Endothelial cell of umbilical vein (primary cell): ENCODE data around the gene TRAPPC6A.

Experiments used
- CTCF ChIP-seq, 2 donors: IDR thresholded peaks; 1 replicate in 1 of 2; 2 replicates in 1 of 2; pipeline ENCODE4 v1.5.1; 2011; ENCODE audit warnings: low read length in 2 of 2, mild to moderate bottlenecking in 2 of 2, moderate library complexity in 2 of 2, control low read depth in 1 of 2, inconsistent platforms in 1 of 2, low read depth in 1 of 2; ENCODE audit not compliant: insufficient read depth in 1 of 2; ENCODE audit errors: extremely low read depth in 1 of 2
- EZH2 ChIP-seq: IDR thresholded peaks from 2 replicates; pipeline ENCODE4 v1.6.1; 2012; ENCODE audit warnings: borderline replicate concordance, low read depth, mild to moderate bottlenecking, moderate library complexity, low read length, inconsistent platforms; ENCODE audit not compliant: severe bottlenecking
- FOS ChIP-seq: IDR thresholded peaks from 2 replicates; pipeline ENCODE4 v1.6.1; 2011; ENCODE audit warnings: mild to moderate bottlenecking, low read length, moderate library complexity, borderline replicate concordance; ENCODE audit not compliant: insufficient read depth
- JUN ChIP-seq: IDR thresholded peaks from 2 replicates; pipeline ENCODE4 v1.6.1; 2011; ENCODE audit warnings: borderline replicate concordance, low read depth; ENCODE audit not compliant: insufficient read length, insufficient read depth
- MAX ChIP-seq: IDR thresholded peaks from 2 replicates; pipeline ENCODE4 v1.6.1; 2011; ENCODE audit not compliant: insufficient read depth, insufficient read length
- POLR2A ChIP-seq: IDR thresholded peaks from 2 replicates; pipeline ENCODE4 v1.6.1; 2012; ENCODE audit warnings: low read depth, mild to moderate bottlenecking, control low read depth, low read length
- POLR2AphosphoS5 ChIP-seq: IDR thresholded peaks from 2 replicates; pipeline ENCODE4 v1.6.1; 2012; ENCODE audit warnings: low read depth, mild to moderate bottlenecking, control low read depth, low read length, moderate library complexity; ENCODE audit not compliant: insufficient read depth

GRCh38 chr19:45180936-45181335, 2.9 kb upstream of the TRAPPC6A start:
- no peak for TF ChIP-seq CTCF (IDR thresholded peaks at IDR 0.05; ENCODE audit: extremely low read depth in 1 of 2, insufficient read depth in 1 of 2, low read depth in 1 of 2, low read length in 2 of 2)
- no peak for TF ChIP-seq POLR2AphosphoS5
- no peak for TF ChIP-seq FOS
- no peak for TF ChIP-seq JUN
- TF ChIP-seq MAX, result no peak
- no peak for TF ChIP-seq POLR2A
- TF ChIP-seq EZH2, result no peak
